PC-9 (cell line): ENCODE data around the gene OSBPL10.
A peak's percentile ranks its signal among the peaks of the same experiment; 100 is the strongest.

Experiments used
- CTCF ChIP-seq: fragments of 200-600 bp; sonication (generic); conservative IDR thresholded peaks from 2 replicates; pipeline ENCODE4 v1.6.1; 2017; ENCODE audit warnings: mixed run types, antibody characterized with exemption, mild to moderate bottlenecking, moderate library complexity
- EZH2 ChIP-seq: fragments of 200-600 bp; sonication (generic); IDR thresholded peaks from 2 replicates; pipeline ENCODE4 v1.8.0; 2017; ENCODE audit warnings: antibody characterized with exemption, low read depth

- 0 out of 2 replicates have a peak, but pooled peaks have one; percentile 21 for TF ChIP-seq CTCF
- TF ChIP-seq EZH2 = no peak
Measured at GRCh38 chr3:31687020-31687802, 293.9 kb downstream of the OSBPL10 start.
